Osteoblast (primary cell): Measurements from ENCODE around the gene DCC. TPM values are rescaled to one million over a fixed set of nuclear protein-coding genes. Genes with fewer than 3 reads are reported as not detected.

Experiments used
- DNase-seq: peaks from one replicate; pipeline ENCODE4 v3.0.0; 2011; ENCODE audit warnings: low spot score, mixed read lengths; ENCODE audit not compliant: insufficient read length; ENCODE audit errors: missing footprints
- H2AFZ ChIP-seq: 2 replicates; pipeline ENCODE4 v1.6.0; 2011; ENCODE audit warnings: mild to moderate bottlenecking, low read length
- H3K27ac ChIP-seq: 2 replicates; pipeline ENCODE4 v1.5.1; 2011; ENCODE audit warnings: mild to moderate bottlenecking, low read depth, low read length, moderate library complexity
- H3K27me3 ChIP-seq: 2 replicates; pipeline ENCODE4 v1.6.0; 2012; ENCODE audit warnings: mild to moderate bottlenecking, control low read depth, inconsistent platforms, low read length, moderate library complexity; ENCODE audit not compliant: insufficient read depth
- H3K36me3 ChIP-seq: 2 replicates; pipeline ENCODE4 v1.5.1; 2011; ENCODE audit warnings: mild to moderate bottlenecking, low read length, control low read depth, moderate library complexity; ENCODE audit not compliant: insufficient read depth
- H3K4me1 ChIP-seq: 2 replicates; pipeline ENCODE4 v1.5.1; 2011; ENCODE audit warnings: mild to moderate bottlenecking, low read length, control low read depth, moderate library complexity; ENCODE audit not compliant: insufficient read depth
- H3K4me2 ChIP-seq: 2 replicates; pipeline ENCODE4 v1.6.0; 2011; ENCODE audit warnings: mild to moderate bottlenecking, low read length; ENCODE audit not compliant: insufficient read depth
- H3K4me3 ChIP-seq: fragments of 200-600 bp; sonication (generic); 3 replicates; pipeline ENCODE4 v1.5.1; 2012; ENCODE audit warnings: mild to moderate bottlenecking, low read length, inconsistent platforms; ENCODE audit not compliant: insufficient read depth
- H3K79me2 ChIP-seq: 2 replicates; pipeline ENCODE4 v1.6.0; 2012; ENCODE audit warnings: mild to moderate bottlenecking, low read length, control low read depth, inconsistent platforms; ENCODE audit not compliant: insufficient read depth
- H3K9me3 ChIP-seq: 2 replicates; pipeline ENCODE4 v1.5.1; 2011; ENCODE audit warnings: low read depth, low read length, control low read depth
- H4K20me1 ChIP-seq: 2 replicates; pipeline ENCODE4 v1.6.0; 2012; ENCODE audit warnings: mild to moderate bottlenecking, low read length, control low read depth; ENCODE audit not compliant: insufficient read depth
- total RNA-seq: library from RNA; depleted of rRNA; stranded (reverse); fragments of >200 nt; gene quantifications from 2 replicates; pipeline ENCODE4 v1.2.3, GENCODE V29; 2012
- TF ChIP-seq, protein P1 (sequence below): IDR thresholded peaks from 2 replicates; pipeline ENCODE4 v1.5.1; 2011; ENCODE audit warnings: mild to moderate bottlenecking, low read depth, low read length, moderate library complexity; ENCODE audit errors: extremely low read depth

Gene DCC
- total RNA-seq, 1 donor = not detected

DNA sequence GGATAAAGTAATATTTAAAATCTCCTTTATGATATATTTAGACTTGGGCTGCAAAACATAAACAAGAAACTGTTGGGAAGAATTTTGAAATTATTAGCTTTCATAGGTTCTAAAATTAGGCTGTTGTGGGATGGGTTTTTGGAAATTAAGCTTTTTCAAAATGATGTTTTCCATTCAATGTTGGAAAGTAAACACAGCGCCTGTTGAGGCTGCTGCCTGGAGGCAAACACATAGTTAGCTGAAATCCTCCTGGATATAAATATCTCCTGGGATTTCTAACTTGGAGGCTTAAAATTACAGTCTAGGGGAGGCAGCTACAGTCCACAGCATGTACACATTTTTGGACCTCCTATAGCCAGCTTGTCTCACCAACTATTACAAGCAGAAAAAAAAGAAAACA is 197.3 kb downstream of the DCC start:
- DNase-seq = no peak
- Histone ChIP-seq H3K9me3 (peaks cover 1% of the 10 kb centered on the region), H3K4me3 (no peak overlapping the region), H3K36me3 (no peaks in the 10 kb centered on the region), H3K27me3 (no peaks in the 10 kb centered on the region), H3K4me2 (no peak overlapping the region), H3K4me1 (no peaks in the 10 kb centered on the region), H4K20me1 (no peaks in the 10 kb centered on the region), H3K27ac (no peak overlapping the region), H2AFZ (no peak overlapping the region), H3K79me2 (no peaks in the 10 kb centered on the region)
- TF ChIP-seq, protein P1, sequence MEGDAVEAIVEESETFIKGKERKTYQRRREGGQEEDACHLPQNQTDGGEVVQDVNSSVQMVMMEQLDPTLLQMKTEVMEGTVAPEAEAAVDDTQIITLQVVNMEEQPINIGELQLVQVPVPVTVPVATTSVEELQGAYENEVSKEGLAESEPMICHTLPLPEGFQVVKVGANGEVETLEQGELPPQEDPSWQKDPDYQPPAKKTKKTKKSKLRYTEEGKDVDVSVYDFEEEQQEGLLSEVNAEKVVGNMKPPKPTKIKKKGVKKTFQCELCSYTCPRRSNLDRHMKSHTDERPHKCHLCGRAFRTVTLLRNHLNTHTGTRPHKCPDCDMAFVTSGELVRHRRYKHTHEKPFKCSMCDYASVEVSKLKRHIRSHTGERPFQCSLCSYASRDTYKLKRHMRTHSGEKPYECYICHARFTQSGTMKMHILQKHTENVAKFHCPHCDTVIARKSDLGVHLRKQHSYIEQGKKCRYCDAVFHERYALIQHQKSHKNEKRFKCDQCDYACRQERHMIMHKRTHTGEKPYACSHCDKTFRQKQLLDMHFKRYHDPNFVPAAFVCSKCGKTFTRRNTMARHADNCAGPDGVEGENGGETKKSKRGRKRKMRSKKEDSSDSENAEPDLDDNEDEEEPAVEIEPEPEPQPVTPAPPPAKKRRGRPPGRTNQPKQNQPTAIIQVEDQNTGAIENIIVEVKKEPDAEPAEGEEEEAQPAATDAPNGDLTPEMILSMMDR = no peak

DNA sequence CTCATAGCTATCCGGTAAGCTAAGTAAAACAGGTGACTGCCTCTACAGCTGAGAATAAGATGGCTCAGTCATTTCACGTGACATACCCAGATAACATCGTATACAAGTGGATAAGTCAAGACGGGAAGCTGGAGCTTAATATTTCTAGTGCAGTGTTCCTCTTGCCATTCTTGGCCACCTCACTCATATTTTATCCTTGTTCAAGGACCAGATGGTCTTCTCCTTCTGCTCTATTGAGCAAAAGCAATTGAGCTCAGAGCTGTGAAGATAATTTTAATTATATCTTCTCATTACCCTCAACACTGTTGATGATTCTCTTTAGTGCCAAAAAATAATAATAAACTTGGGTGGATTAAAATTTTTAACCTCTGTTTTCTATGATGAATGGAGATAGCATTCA is 201.1 kb downstream of the DCC start:
- Histone ChIP-seq H3K4me1 (no peaks in the 10 kb centered on the region), H3K27ac (no peak overlapping the region), H3K4me2 (no peak overlapping the region), H3K27me3 (no peaks in the 10 kb centered on the region), H3K4me3 (no peak overlapping the region), H3K36me3 (no peaks in the 10 kb centered on the region), H2AFZ (no peak overlapping the region), H4K20me1 (no peaks in the 10 kb centered on the region), H3K79me2 (no peaks in the 10 kb centered on the region), H3K9me3 (peaks cover 1% of the 10 kb centered on the region)
- no peak for DNase-seq
- TF ChIP-seq, protein P1 = no peak

DNA sequence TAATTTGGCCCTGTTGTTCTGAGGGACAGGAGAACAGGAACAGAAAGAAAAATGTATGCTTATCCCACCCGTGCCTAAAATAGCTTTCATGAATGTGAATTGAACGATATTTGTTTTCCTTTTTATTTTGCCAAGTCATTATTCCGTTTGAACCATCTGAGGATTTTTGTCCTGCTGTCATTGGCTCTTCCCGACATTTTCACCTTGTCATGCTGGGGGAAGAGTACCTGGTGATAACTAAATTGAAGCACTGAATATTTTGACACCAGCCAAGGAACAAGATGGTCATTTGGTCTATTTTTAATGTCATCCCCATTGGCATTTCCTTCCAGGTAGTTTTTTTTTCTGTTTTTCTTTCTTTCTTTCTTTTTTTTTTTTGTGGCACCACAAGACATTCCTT is 204.1 kb downstream of the DCC start:
- Histone ChIP-seq H4K20me1 (no peaks in the 10 kb centered on the region), H3K27ac (no peak overlapping the region), H3K9me3 (peaks cover 1% of the 10 kb centered on the region), H3K27me3 (no peaks in the 10 kb centered on the region), H3K4me3 (no peak overlapping the region), H3K4me1 (no peaks in the 10 kb centered on the region), H3K79me2 (no peaks in the 10 kb centered on the region), H3K4me2 (no peak overlapping the region), H3K36me3 (no peaks in the 10 kb centered on the region), H2AFZ (no peak overlapping the region)
- TF ChIP-seq, protein P1 = no peak
- no peak for DNase-seq

DNA sequence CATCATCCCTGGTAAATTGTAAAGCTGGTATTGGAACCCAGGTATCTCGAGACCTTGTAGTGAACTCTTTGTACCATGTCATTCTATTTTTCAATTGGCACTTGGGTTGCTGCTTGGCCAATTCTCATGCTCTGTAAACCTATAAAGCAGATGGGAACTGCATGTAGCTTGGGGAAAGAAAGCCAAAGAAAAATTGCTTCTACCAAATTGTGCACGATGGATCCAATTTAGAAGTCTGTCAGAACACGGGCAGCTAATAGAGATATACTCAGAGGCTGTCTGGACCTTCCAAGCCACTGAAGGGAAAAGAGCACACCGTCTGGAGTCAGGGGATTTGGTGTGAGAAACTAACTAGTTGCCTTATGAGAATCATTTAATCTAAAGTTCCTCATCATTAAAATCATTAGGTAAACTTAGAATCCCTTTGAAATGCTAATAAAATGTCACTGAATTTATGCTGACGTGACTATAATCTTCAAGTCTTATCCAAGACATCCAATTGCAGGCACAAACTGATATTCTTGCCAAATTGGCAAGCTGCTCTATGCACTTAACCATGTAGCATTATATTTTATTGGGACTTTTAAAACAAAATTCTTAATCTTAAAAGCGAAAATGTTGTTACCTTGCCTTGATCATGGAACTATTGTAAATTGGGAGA is 206.8 kb downstream of the DCC start:
- TF ChIP-seq, protein P1 = no peak
- Histone ChIP-seq H3K36me3 (no peaks in the 10 kb centered on the region), H3K27me3 (no peaks in the 10 kb centered on the region), H2AFZ (no peak overlapping the region), H3K4me1 (no peaks in the 10 kb centered on the region), H3K79me2 (no peaks in the 10 kb centered on the region), H3K4me2 (no peak overlapping the region), H3K4me3 (no peak overlapping the region), H4K20me1 (no peaks in the 10 kb centered on the region), H3K9me3 (no peaks in the 10 kb centered on the region), H3K27ac (no peak overlapping the region)
- DNase-seq = no peak
